ENCODE measurements around the gene TTYH2.
A peak's percentile ranks its signal among the peaks of the same experiment; 100 is the strongest.

The TTYH2 gene

DNA sequence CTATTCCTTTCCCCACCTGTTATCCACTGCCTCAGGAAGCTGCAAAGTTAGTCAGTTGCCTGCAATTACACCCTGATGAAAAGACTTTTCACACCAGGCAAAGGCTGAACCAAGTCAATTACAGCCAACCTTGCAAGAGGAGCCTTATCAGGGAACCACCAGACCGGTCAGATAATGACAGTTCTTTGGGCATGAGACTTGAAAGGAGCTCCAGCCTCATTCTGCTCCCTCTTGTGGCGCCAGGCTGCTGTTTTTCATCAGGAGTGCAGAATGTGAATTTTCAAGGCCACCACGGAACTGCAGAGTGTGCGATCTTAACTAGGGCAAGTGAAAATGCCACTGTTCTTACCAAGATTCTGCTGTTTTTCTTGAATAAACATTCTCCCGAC, 83.2 kb downstream of the TTYH2 start:
- DNase-seq: peak; percentile 31

DNA sequence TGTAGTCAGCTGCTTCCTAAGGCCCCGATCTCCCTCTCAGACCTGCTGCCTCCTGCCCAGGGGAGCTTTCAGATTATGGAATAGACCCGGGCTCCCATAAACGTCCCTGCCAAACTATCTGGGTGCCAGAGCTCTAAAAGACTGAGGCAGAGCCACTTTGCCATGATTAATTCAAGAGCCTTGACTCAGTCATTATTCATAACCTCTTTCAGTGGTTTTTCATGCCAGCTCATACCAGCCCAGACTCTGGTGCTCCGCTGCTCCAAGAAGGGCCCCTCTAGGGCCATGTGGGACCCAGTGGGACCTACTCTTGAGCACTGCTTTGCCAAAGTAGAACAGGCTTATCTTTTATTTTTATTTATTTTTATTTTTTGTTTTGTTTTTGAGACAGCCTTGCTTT, 84.6 kb downstream of the TTYH2 start:
- DNase-seq: no peak

GRCh38 chr17:74298778-74299177, 85.4 kb downstream of the TTYH2 start:
- no peak for DNase-seq

GRCh38 chr17:74299226-74300009, 86.0 kb downstream of the TTYH2 start:
- no peak for DNase-seq

GRCh38 chr17:74303305-74303704, 89.9 kb downstream of the TTYH2 start:
- no peak for DNase-seq

GRCh38 chr17:74304184-74304583, 90.8 kb downstream of the TTYH2 start:
- DNase-seq: no peak

GRCh38 chr17:74305865-74306654, 92.7 kb downstream of the TTYH2 start:
- no peak for DNase-seq

DNA sequence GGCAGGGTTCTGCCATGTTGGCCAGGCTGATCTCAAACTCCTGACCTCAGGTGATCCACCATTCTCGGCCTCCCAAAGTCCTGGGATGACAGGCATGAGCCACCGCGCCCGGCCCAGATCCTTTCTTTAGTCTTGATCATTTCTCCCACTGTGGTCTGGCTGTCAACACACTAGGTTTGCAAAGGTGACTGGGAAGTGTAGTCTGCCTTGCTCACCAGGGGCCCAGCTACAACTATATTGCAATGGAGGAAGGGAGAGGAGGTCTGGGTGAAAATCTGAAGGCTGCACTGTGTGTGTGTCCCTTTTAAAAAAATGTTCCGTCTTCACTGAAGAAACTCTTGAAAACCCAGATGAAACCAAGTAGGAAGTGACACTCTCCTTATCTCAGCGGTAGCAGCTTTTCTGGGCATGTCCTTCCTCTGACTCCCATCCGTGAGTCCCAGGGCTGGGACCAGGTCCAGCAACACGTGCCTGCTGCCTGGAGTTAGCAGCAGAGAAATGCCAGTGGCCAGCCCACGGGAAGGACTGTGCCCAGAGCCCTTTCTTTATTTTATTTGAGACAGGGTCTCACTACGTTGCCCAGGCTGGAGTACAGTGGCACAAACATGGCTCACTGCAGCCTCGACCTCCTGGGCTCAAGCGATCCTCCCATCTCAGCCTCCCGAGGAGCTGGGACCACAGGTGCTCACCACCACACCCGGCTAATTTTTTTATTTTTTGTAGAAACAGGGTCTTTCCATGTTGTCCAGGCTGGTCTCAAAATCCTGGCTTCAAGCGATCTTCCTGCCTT, 94.8 kb downstream of the TTYH2 start:
- no peak for DNase-seq

DNA sequence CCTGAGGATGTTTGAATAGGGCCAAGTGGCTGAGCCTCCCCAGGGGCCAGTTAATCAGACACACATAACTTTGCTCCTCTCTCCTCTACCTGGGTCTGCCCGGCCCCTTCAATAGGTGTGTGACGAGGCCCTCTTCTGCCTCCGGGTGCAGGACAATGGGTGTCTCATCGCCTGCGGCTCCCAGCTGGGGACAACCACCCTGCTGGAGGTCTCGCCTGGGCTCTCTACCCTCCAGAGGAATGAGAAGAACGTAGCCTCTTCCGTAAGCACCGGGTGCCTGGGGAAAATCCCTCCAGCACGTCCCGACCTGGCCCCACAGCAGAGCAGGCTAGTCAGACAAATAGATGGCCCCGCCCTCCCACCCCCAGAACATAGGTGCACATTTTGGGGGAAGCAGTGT, 96.5 kb downstream of the TTYH2 start:
- DNase-seq: no peak

Data from central memory CD4-positive, alpha-beta T cell (primary cell).